ENCODE measurements around the gene AOPEP.
A peak's percentile ranks its signal among the peaks of the same experiment; 100 is the strongest.
"Not testable (repeated sequence)": the region's sequence is repeated elsewhere in the genome, so short reads cannot be mapped to it uniquely, and the experiment has no call there.

Gene AOPEP

DNA sequence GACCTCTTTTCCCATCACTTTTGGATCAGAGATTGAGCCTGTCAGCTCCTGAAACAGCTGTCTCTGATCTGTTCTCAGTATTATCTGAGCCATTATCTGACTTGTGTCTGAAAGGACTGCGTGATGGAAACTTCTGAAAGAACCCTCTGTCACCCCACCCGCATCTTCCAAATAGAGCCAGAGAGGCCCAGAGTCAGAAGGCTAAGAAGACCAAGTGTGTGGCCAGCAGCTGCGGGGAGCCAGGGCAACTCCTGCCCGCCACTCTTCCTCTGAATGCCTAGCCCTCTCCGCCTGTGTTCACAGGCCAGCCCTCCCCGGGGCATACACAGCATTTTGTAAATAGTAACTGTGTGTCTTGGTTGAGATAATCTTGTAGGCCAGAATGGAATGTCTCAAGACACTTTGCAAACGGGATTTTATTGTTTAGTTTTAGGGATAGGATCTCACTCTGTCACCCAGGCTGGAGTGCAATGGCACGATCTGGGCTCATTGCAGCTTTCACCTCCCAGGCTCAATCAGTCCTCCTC lies 92.7 kb downstream of the AOPEP start:
- no peak for DNase-seq

DNA sequence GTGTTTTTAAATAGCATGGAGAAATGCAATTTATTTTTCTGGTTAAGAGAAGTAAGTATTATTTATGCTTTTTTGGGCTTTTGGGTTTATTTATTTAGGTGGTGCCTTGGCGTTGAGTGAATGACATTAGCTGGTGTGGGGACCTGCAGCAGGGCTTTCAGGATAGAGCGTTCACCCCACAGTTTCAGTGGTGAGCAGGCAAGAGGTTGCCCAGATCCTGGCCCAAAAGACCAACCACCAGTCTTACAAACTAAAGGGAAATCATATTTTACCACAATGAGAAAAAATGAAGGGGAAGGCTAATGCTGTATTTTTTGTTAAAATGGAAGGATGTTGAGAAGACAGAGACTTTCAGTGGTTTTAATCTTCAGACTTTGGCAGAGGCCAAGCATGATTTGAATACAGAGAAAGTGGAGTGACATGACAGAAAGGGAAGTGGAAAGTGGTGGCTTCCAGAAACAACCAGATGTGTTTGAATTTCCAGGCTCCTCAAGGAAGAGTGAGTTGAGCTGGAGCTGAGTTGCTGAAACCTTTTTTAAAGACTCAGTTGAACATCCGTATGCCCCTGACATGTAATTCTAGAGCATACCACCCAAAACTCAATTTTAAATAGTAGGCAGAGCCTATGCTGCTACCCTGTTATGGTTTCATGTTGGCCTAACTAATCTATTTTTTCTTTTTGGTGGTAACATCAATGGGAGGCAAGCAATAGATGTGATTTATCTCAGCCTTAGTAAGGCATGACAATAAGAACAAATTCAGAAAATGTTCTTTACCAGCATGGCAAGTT lies 94.8 kb downstream of the AOPEP start:
- DNase-seq: no peak

DNA sequence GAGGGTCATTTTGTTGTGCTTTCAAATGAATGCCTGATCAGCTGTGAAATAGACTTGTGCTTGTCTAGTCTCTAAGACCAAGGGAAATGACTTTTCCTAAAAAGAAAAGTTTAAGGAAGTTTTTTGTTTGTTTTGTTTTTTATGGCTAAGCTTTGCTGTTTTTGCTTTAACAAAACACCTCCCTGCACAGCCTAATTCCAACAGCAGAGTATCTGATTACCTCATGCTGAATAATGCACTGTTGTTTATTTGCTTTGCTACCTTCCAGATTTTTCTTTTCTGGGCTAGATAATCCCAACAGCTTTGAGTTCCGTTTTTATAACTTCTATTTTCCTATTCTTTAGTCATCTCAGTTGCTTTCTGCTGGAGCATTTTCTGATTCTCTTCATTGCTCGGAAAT lies 95.8 kb downstream of the AOPEP start:
- DNase-seq: peak; percentile 64

DNA sequence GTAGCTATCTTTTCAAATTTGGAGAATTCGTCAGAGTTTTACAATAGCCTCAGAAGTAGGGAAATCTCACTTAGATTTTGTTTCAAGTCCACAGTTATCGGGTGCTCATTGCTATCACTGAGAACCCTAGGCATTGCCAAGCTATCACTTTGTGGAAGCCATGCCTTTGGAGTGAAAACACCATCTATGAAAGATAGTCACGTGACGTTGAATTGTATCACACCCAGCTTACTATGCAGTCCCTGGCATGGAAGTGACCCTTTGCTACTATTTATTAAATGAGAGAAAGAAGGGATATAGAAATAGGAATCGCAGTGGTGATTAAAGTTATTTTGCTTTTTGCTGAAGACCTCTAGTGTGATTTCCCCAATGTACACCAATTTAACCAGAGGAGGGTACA lies 97.2 kb downstream of the AOPEP start:
- no peak for DNase-seq

DNA sequence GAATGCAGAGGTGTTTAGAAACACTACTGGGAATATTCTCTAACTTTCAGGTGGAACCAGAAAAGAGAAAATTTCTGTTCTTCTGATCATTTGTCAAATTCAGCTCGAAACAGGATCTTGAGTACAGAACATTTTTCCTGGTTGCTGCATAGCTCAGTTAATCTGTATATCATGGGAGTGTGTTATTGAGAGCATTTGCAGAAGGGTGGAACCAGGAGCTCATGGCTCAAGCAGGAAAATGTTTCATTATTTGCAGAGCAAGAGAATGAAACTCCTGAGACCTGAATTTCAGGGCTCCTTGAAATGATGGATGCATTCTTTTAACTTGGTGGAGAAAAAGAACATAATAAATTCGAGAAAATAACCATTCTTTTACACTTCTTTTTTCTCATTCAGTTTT lies 97.9 kb downstream of the AOPEP start:
- no peak for DNase-seq

DNA sequence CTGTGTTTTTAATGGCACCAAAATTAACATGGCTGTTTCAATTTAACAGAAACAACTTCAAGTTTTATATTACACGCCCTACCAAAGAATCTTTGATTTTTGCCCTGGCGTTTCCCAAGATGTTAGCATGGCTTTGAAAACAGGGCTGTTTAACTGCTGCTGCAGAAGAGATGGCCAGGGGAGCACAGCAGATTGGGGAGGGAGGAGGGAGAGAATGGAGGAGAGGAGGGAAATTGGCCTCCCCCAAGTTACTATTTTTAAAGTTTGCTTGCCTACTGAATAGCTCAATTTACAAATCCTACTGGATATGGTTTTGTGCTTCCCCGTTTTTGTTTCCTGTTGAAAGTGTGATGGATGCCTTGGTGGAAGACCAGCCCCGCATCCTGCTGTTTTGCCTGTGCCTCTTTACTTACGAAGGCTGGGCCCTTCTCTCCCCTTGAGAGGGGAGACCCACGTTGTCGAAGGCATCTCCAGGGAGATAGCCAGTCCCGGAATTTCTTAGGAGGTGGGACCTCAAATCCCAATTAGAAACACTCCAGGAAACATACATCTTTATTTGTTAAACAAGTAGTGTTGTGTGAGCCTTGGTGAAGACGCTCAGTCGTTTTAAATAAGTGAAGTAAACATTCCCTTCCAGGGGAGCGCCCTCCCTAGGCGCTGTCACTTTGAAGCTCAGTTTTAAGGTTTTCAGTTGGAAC lies 98.6 kb downstream of the AOPEP start:
- no peak for DNase-seq

DNA sequence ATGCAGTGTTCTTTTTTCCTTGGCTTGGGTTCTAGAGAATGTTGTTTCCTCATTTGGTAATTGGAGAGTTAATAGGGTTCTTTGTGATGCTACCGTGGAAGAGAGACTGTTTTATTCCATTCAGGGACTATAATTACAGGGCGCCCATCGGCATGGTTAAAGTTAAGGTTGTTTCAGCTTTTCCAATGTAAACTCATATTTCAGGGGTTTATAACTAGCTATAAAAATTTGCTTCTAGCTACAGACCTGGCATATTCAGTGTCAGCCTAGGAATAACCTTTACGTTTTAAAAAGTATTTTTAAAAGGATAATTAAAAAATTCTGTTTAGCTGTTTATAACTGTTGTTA lies 99.1 kb downstream of the AOPEP start:
- no peak for DNase-seq

DNA sequence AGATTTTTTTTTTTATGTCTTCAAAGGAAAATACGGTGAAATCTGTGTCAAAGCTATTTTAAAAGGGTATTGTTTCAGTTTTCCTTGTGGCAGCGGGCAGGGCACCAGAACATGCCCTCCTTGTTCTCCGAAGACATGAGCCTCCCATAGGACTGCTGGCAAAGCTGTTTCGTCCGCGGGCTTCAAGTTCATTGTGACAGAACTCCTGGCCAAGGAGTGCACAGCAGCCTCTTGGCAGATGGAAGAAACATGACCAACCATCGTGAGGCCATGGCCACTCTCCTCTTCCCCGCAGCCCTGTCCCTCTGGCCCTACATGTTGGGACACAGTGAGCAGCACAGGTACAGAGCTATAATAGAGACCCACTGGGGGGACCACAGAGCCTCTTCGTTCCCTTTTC lies 99.5 kb downstream of the AOPEP start:
- DNase-seq: no peak

DNA sequence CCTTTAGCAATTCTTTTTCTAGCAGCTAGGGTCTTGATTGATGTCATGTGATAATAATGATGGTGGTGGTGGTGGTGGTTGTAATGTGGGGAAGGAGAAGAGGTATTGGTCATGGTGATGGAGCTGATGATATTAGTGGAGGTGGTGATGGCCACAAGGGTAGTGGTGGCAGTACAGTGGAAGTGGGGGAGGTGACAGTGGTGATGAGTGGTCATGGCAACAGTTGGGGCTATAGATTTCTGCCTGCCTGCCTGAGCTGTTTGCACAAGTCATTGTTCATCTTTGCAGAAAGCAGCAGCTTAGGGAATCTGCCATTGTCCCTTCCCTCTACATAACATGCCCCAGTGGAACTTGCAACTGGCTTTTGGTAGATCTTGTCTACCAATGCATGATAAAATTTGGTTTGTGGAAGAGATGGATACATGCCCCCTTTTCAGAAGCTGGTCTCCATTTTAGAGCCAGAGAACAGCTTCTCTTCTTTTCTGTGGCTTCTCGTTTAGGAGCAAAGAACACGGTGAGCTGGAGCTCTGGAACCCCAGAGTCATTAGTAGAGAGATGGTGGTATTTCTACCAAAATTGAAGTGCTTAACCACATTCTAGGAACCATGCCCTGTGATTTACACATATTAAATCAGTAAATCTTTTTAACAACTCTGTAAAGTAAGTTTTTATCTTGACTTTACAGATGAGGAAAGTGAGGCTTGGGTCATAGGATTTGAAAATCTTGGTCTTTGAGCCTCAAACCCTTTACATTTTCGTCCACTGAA lies 100.3 kb downstream of the AOPEP start:
- no peak for DNase-seq

DNA sequence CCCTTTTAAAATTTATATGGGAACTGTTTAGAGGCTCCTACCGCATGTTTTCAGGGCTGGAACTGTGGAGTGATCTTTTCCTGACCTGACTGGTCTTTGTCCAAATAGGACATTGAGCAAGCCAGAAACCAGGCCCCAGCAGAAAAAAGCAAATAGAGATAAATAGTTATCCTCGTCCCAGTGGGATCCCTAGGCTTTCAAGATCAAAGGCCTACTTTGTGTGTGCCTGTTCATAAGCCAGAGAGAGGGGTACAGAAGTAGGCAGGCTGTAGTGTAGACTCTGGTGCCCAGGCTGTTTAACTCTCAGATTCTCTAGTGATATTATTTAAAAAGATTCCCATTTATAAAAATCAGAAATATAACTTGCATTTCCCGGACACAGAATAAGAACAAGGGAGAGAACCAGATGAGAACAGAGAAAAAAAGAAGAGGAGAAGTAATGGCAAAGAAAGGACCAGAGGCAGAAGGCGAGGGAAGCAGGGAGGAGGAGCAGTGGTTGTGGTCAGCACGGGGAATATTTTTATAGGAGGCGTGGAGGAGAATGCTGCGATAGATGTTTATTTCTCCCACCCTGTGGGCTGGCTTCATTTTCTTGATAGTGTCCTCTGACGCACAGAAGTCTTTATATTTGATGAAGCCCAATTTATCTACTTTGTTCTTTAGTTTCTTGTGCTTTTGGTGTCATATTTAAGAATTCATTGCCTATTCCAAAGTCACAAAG lies 101.2 kb downstream of the AOPEP start:
- no peak for DNase-seq

DNA sequence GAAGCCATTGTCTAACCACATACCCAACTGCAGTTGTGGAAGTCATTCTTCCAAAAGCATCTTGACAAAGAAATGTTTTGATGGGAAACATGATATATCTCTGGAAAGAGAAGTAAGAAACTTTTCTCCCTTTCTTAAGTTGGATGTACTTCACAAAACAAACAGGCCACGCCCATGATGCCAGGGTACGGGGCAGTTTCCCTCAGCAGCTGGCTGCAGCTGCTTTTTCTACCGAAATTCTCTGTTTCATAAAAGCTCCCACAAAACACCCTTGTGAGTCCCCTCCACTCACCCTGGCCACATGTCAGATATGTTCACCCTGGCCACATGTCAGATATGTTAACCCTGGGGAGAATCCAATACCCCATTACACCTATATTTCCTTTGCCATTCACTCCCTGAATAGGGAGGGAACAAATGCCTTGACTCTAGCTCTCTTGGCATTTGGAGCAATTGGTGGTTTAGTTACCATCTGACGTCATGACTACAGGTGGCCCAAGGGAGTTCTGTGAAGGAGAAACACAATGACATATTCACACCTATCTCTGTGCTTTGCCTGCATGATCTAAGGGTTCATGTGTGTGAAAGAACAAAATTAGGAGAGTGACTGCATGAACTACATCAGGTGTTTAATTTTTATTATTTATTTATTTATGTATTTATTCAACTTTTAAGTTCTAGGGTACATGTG lies 103.0 kb downstream of the AOPEP start:
- no peak for DNase-seq

DNA sequence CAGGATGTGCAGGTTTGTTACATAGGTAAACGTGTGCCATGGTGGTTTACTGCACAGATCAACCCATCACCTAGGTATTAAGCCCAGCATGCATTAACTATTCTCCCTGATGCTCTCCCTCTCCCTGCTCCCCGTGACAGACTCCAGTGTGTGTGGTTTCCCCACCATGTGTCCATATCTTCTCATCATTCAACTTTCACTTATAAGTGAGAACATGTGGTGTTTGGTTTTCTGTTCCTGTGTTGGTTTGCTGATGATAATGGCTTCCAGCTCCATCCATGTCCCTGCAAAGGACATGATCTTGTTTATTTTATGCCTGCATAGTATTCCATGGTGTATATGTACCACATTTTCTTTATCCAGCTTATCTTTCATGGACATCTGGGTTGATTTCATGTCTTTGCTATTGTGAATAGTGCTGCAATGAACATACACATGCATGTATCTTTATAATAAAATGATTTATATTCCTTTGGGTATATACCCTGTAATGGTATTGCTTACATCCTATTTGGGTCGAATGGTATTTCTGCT lies 103.6 kb downstream of the AOPEP start:
- DNase-seq: not testable (repeated sequence)

DNA sequence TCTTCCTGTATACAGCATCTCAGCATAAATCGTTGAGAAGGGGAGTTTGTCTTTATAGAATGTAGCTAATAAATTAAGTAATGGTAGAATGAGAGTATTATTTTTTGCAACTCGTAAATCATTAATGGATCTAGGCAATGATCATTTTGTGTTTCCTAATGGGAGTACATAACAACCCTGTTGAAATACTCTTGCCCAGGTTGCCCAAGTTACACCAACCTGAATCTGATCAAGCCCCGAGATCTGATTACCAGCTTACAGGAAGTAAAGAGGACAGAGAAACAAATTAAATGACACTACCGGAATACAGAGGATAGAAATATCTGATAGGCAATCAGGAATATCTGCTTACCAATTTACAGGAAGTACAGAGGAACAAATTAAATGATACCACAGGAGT lies 107.3 kb downstream of the AOPEP start:
- DNase-seq: no peak

DNA sequence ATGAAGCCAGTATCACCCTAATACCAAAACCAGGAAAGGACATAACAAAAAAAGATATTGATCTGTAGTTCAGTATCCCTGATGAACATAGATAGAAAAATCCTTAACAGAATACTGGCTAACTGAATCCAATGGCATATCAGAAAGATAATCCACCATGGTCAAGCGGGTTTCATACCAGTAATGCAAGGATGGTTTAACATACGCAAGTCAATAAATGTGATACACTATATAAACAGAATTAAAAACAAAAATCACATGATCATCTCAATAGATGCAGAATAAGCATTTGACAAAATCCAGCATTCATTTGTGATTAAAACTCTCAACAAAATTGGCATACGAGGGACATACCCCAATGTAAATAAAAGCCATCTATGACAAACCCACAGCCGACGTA lies 110.9 kb downstream of the AOPEP start:
- DNase-seq: no peak

DNA sequence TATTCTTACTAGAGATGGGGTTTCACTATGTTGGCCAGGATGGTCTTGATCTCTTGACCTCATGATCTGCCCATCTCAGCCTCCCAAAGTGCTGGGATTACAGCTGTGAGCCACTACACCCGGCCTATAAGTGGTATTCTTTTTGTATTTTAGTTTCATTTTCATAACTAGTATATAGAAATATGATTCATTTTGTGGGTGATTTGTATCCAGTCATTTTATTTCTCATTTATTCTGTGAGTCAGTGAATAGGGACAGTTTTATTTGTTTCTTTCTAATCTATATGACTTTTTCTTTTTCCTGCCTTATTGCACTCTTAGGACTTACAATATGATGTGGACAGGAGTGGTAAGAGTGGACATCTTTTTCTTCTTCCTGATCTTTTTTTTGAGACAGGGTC lies 112.9 kb downstream of the AOPEP start:
- DNase-seq: peak; percentile 18

DNA sequence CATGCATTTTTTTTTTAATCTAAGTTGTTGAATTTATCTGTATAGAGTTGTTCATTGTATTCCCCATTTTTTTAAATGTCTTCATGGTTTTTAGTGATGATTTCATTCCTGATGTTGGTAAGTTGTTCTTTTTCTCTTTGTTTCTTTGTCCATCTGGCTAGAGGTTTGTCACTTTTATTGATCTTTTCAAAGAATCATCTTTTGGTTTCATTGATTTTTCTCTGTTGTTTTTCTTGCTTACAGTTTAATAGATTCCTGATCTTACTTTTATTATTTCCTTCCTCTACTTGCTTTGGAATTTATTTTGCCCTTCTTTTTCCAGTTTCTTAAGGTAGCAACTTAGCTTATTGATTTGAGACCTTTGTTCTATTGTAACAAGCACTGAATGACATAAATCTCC lies 114.2 kb downstream of the AOPEP start:
- DNase-seq: no peak

DNA sequence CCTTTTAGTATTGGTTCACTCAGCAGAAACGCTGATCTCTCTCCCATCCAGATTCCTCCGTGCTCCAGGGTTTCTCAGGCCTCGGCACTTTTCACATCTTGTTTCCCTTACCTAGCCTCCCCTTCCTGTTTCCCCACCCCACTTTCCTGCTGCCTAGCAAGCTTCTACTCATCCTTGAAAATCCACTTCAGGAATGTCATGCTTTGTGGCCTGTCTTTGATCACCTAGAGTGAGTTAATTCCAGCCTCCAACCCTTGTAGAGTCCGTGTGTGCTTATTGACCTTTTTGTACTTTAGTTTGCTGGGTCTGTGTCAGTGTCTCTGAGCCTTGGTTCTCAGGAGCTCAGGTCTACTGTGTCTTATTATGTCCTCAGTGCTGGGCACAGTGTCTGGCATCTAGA lies 116.6 kb downstream of the AOPEP start:
- DNase-seq: no peak

DNA sequence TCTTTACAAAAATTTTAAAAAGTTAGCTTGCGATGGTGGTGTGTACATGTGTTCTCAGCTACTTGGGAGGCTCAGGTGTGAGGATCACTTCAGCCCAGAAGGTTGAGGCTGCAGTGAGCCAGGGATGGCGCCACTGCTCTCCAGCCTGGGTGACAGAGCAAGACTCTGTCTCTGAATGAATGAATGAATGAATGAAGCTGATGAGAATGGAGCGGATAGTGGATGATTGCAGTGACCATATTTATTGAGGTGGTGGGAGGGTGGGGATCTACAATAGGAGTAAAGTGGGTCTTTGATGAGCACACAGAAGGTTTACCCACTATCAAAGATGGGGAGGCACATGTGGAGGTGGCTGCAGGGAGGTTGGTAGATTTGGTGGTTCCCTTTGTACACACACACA lies 120.2 kb downstream of the AOPEP start:
- no peak for DNase-seq

DNA sequence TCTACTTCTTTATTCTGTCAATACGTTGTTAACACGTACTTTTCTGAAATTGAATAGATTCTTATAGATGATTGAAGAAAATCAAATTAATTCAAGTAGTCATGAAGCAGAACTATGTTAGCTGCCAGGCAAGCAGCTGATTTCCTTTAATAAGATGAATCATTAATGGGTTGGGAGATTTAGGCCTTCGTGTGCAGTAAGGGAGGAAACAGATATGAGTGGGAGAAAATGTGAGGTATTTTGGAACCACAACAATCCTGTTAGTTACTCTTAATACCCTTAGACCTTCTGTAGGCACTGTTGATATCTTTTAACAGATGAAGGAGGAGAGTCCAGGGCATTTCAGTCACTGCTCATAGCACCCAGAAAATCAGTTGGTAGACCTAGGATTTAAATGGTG lies 121.0 kb downstream of the AOPEP start:
- DNase-seq: peak; percentile 72

DNA sequence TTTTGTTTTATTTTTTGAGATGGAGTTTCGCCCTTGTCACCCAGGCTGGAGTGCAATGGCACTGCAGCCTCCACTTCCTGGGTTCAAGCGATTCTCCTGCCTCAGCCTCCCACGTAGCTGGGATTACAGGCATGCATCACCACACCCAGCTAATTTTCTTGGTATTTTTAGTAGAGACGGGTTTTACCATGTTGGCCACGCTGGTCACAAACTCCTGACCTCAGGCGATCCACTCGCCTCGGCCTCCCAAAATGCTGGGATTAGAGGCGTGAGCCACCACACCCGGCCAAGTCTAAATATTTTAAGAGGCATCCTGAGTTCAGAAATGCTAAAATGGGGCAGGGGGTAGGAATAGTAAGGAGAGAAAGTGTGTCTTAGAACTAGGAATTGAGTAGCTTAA lies 122.3 kb downstream of the AOPEP start:
- DNase-seq: not testable (repeated sequence)

DNA sequence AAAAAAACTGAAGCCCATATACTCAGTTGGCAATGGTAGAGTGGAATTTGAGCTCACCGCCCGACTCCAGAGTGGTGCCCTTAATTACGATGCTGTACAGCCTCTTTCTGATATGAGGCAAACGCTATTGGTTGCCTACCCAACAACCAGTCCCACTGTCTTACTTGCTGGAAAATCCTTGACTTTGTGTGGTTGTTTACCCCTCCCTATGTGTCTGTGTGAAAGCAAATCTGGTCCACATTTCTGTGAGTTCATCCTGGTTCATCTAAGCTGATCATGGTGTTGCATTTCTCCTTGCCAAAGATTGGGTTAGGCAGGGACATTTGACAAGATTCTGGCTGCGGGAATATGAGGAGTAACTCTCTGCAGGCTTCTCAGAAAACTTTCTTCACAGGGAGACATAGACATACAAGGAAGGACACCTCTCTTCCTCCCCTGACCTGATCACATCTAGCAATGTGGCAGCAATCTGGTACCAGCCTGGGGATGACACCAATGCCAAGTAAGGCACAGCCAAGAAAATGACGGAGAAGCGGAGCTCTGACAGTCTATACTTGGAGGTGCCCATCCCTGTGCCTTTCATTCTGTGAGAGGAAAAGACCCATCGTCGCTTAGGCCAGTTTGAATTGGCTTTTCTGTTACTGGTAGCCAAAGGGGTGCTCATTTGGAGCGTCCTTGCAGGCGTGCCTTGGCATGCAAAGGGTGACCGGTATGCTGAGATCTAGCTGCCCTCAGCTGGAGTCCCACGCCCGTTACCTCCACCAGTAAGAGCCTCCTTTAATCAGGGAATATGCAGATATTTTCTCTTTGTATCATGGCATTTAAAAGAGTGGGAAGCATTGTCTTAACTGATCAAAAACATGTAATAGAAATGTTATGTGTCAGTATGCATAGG lies 124.3 kb downstream of the AOPEP start:
- DNase-seq: no peak

All from HCEC 1CT (cell line).